A549 (cell line): ENCODE data around the gene ITGAV. TPM values are rescaled to one million over a fixed set of nuclear protein-coding genes. Genes with fewer than 3 reads are reported as not detected.

ENCODE experiments used
- ATAC-seq, 2 experiments: fragments of 200-7000 bp in 1 of 2; fragments of >200 bp in 1 of 2; cut with Nextera tagmentation in 1 of 2; cut with Tn5 transposase in 1 of 2; 3 replicates each; pipeline versions ENCODE4 v1.8.0 to v1.9.1; 2018 to 2020; ENCODE audit warnings: mild to moderate bottlenecking in 1 of 2, moderate library complexity in 1 of 2
- CTCF ChIA-PET: fragments of 300-600 bp; sonication (Branson Sonifier 250); formaldehyde crosslinking; extraction: SDS; loops from one replicate; lab custom pipeline; 2021; ENCODE audit warnings: antibody characterized with exemption, inconsistent platforms; lab: Yijun Ruan, JAX
- POLR2A ChIA-PET: fragments of 350-600 bp; formaldehyde crosslinking; extraction: SDS; loops from one replicate; lab custom pipeline; 2021; ENCODE audit warnings: antibody characterized with exemption, inconsistent platforms; lab: Yijun Ruan, JAX
- DNase-seq, 2 experiments: peaks; one replicate each; pipeline versions ENCODE4 v3.0.0 to v3.0.0-alpha.2; 2011 to 2016; ENCODE audit warnings: low read depth in 1 of 2, low spot score in 1 of 2
- FAIRE-seq: peaks from 2 replicates; lab custom pipeline; 2011; peaks lifted over from hg19 to GRCh38; lab: Jason Lieb, UNC
- H3K27ac ChIP-seq, 2 experiments: fragments of >200 bp; sonication (Bioruptor Twin); formaldehyde crosslinking; 3 replicates each; pipeline ENCODE4 v1.5.1; 2016 to 2017
- H3K4me1 ChIP-seq: fragments of >200 bp; sonication (Bioruptor Twin); formaldehyde crosslinking; 3 replicates; pipeline ENCODE4 v1.6.1; 2016
- H3K4me2 ChIP-seq: fragments of >200 bp; sonication (Bioruptor Twin); formaldehyde crosslinking; 3 replicates; pipeline ENCODE4 v1.6.1; 2016
- H3K4me3 ChIP-seq: fragments of >200 bp; sonication (Bioruptor Twin); formaldehyde crosslinking; 3 replicates; pipeline ENCODE4 v1.5.1; 2016
- H3K9me3 ChIP-seq: fragments of >200 bp; sonication (Bioruptor Twin); formaldehyde crosslinking; 3 replicates; pipeline ENCODE4 v1.6.1; 2016
- ATOH8 ChIP-seq: fragments of 250-450 bp; sonication (Bioruptor Pico); IDR thresholded peaks from 2 replicates; pipeline ENCODE4 v1.5.0; 2020; ENCODE audit warnings: low read depth, mild to moderate bottlenecking, moderate library complexity
- BHLHE40 ChIP-seq: IDR thresholded peaks from 2 replicates; pipeline ENCODE4 v1.6.1; 2012; ENCODE audit warnings: low read depth, low read length, inconsistent platforms
- CEBPB ChIP-seq, 2 experiments: fragments of >200 bp in 1 of 2; sonication (Bioruptor Twin) in 1 of 2; formaldehyde crosslinking in 1 of 2; IDR thresholded peaks; 2 replicates each; pipeline ENCODE4 v1.6.1; 2012 to 2016
- CHD2 ChIP-seq: fragments of 150-350 bp; IDR thresholded peaks from 2 replicates; pipeline ENCODE4 v1.6.1; 2014; ENCODE audit warnings: low read length; ENCODE audit not compliant: partially characterized antibody
- CHD4 ChIP-seq: fragments of 200-600 bp; sonication (generic); IDR thresholded peaks from 2 replicates; pipeline ENCODE4 v1.6.1; 2016; ENCODE audit warnings: antibody characterized with exemption, mild to moderate bottlenecking, borderline replicate concordance
- CTCF ChIP-seq: fragments of >200 bp; sonication (Bioruptor Twin); formaldehyde crosslinking; IDR thresholded peaks from 3 replicates; pipeline ENCODE4 v1.5.1; 2016
- EHF ChIP-seq: fragments of 250-450 bp; sonication (Bioruptor Pico); IDR thresholded peaks from 2 replicates; pipeline ENCODE4 v1.5.0; 2020; ENCODE audit warnings: mild to moderate bottlenecking
- EHMT2 ChIP-seq: fragments of 200-600 bp; sonication (generic); IDR thresholded peaks from 2 replicates; pipeline ENCODE4 v1.6.1; 2016; ENCODE audit warnings: antibody characterized with exemption, low read depth, mild to moderate bottlenecking, moderate library complexity
- FOSL2 ChIP-seq, 2 experiments: fragments of 450-650 bp in 1 of 2; fragments of >200 bp in 1 of 2; sonication (Bioruptor Twin) in 1 of 2; formaldehyde crosslinking; IDR thresholded peaks; 2 replicates each; pipeline versions ENCODE4 v1.5.0 to v1.6.1; 2016 to 2020; ENCODE audit warnings: mild to moderate bottlenecking in 1 of 2, moderate library complexity in 1 of 2
- GATA3 ChIP-seq: IDR thresholded peaks from 2 replicates; pipeline ENCODE4 v1.6.1; 2012; ENCODE audit warnings: borderline replicate concordance
- HEYL ChIP-seq: fragments of 250-450 bp; sonication (Bioruptor Pico); IDR thresholded peaks from 2 replicates; pipeline ENCODE4 v1.8.0; 2021; ENCODE audit warnings: mild to moderate bottlenecking, moderate library complexity
- HOXB13 ChIP-seq: fragments of 250-450 bp; sonication (Bioruptor Pico); IDR thresholded peaks from 2 replicates; pipeline ENCODE4 v1.5.0; 2020; ENCODE audit warnings: low read depth, mild to moderate bottlenecking, moderate library complexity
- JUNB ChIP-seq: fragments of >200 bp; sonication (Bioruptor Twin); formaldehyde crosslinking; IDR thresholded peaks from 2 replicates; pipeline ENCODE4 v1.6.1; 2016
- KDM1A ChIP-seq: fragments of 200-600 bp; sonication (generic); IDR thresholded peaks from 2 replicates; pipeline ENCODE4 v1.6.1; 2016; ENCODE audit warnings: low read depth, mild to moderate bottlenecking
- NFE2L2 ChIP-seq: fragments of 150-350 bp; conservative IDR thresholded peaks from 2 replicates; pipeline ENCODE4 v1.6.1; 2014; ENCODE audit warnings: low read length
- PHF8 ChIP-seq: fragments of 200-600 bp; sonication (generic); IDR thresholded peaks from 2 replicates; pipeline ENCODE4 v1.6.1; 2016; ENCODE audit warnings: low read depth, mild to moderate bottlenecking, antibody characterized with exemption, moderate library complexity, borderline replicate concordance
- RAD21 ChIP-seq, 2 experiments: fragments of >200 bp in 1 of 2; sonication (Bioruptor Twin) in 1 of 2; formaldehyde crosslinking in 1 of 2; IDR thresholded peaks in 1 of 2; conservative IDR thresholded peaks in 1 of 2; 2 replicates in 1 of 2; 3 replicates in 1 of 2; pipeline ENCODE4 v1.6.1; 2012 to 2018; ENCODE audit warnings: inconsistent platforms in 1 of 2
- RFX5 ChIP-seq: fragments of 450-650 bp; IDR thresholded peaks from 2 replicates; pipeline ENCODE4 v1.7.1; 2014; ENCODE audit warnings: antibody characterized with exemption, mild to moderate bottlenecking, moderate library complexity
- RNF2 ChIP-seq: fragments of 200-600 bp; sonication (generic); IDR thresholded peaks from 2 replicates; pipeline ENCODE4 v1.6.1; 2016; ENCODE audit warnings: low read depth, mild to moderate bottlenecking, antibody characterized with exemption, moderate library complexity, borderline replicate concordance
- SMC3 ChIP-seq: fragments of >200 bp; sonication (Bioruptor Twin); formaldehyde crosslinking; IDR thresholded peaks from 3 replicates; pipeline ENCODE4 v1.6.1; 2018; ENCODE audit warnings: inconsistent platforms
- TP53 ChIP-seq: fragments of 250-450 bp; sonication (Bioruptor Pico); IDR thresholded peaks from 2 replicates; pipeline ENCODE4 v1.5.0; 2021; ENCODE audit warnings: mild to moderate bottlenecking, moderate library complexity
- USF2 ChIP-seq: fragments of 450-650 bp; IDR thresholded peaks from 2 replicates; pipeline ENCODE4 v1.6.1; 2014; ENCODE audit warnings: antibody characterized with exemption
- ZC3H11A ChIP-seq: fragments of 450-650 bp; IDR thresholded peaks from 2 replicates; pipeline ENCODE4 v1.6.1; 2014; ENCODE audit warnings: antibody characterized with exemption, mild to moderate bottlenecking
- ZFP36 ChIP-seq: fragments of 450-650 bp; IDR thresholded peaks from 2 replicates; pipeline ENCODE4 v1.6.1; 2014; ENCODE audit warnings: borderline replicate concordance; ENCODE audit not compliant: partially characterized antibody
- ZSCAN20 ChIP-seq: fragments of 250-450 bp; sonication (Bioruptor Pico); IDR thresholded peaks from 2 replicates; pipeline ENCODE4 v1.8.0; 2022; ENCODE audit warnings: mild to moderate bottlenecking, moderate library complexity
- WGBS: methylation state at CpG from one replicate; pipeline ENCODE4 v1.1.6; 2017; ENCODE audit errors: missing lambda C conversion rate; 5-methylcytosine and 5-hydroxymethylcytosine counted together
- polyA plus RNA-seq, 4 experiments: library from polyadenylated mRNA; depleted of rRNA in 3 of 4; stranded (reverse); fragments of >200 nt; fragmentation: RNase III in 1 of 4; extraction: RNeasy Plus Mini Kit Qiagen cat#74134 plus additional on column Dnase treatment in 1 of 4; gene quantifications; 2 replicates in 3 of 4; 3 replicates in 1 of 4; pipeline ENCODE4 v1.2.3, GENCODE V29; 2011 to 2017

Gene ITGAV
- polyA plus RNA-seq, 2 of the 4 experiments (the other 2 are of a cell fraction): 93.3 to 148 TPM

- WGBS: 57% methylated on average over 3 of the region's 3 CpGs
- ChIA-PET CTCF (interaction anchor here (0.9 to 4.7 kb wide), 3 partner anchors 13 to 63 kb away, joined by 3 to 14 read pairs (median 3); partner anchors contain the start of gene ITGAV), POLR2A (interaction anchor here (0.6 to 3.6 kb wide), 3 partner anchors 13 to 1560 kb away, joined by 3 to 41 read pairs (median 3); partner anchors contain the start of gene ITGAV)
- DNase-seq (peak in 1 of 2 experiments; percentile 28), FAIRE-seq (no peak)
- no peaks in the 10 kb centered on the region for H3K9me3 ChIP-seq
- no peak for TF ChIP-seq CTCF
- TF ChIP-seq CHD2: no peak
- TF ChIP-seq HOXB13 (CRISPR knock-in tag): no peak
- TF ChIP-seq EHMT2: no peak
- no peak for TF ChIP-seq PHF8
- no peak for TF ChIP-seq ZFP36
- no peak for TF ChIP-seq JUNB
- TF ChIP-seq KDM1A: no peak
- TF ChIP-seq FOSL2 (IDR thresholded peaks at IDR 0.05): no peak
- no peak for TF ChIP-seq FOSL2 (CRISPR knock-in tag; IDR thresholded peaks at IDR 0.05)
- no peak for TF ChIP-seq RNF2
- no peak for TF ChIP-seq RAD21 (conservative IDR thresholded peaks at IDR 0.05 in 1 of 2, IDR thresholded peaks at IDR 0.05 in 1 of 2)
- TF ChIP-seq RFX5: no peak
- TF ChIP-seq BHLHE40: no peak
- TF ChIP-seq TP53 (CRISPR knock-in tag): no peak
- TF ChIP-seq ZC3H11A: no peak
- no peak for TF ChIP-seq ATOH8
- no peak for TF ChIP-seq HEYL (CRISPR knock-in tag)
- no peak for TF ChIP-seq NFE2L2
- TF ChIP-seq, all 56 proteins: peak for 0
- ATAC-seq: peak in 1 of 2 experiments; percentile 6; a peak in 2 of 6 replicates
- H3K4me1 ChIP-seq: peaks cover 59% of the 10 kb centered on the region
- peak overlapping the region; percentile 80 to 86 for H3K27ac ChIP-seq
- no peak overlapping the region for H3K4me3 ChIP-seq
- H3K4me2 ChIP-seq: peak overlapping the region; percentile 74
Observed at GRCh38 chr2:186576614-186577013, 13.2 kb upstream of the ITGAV start.

GRCh38 chr2:186582698-186583097 is 7.2 kb upstream of the ITGAV start:
- no peak overlapping the region for H3K4me3 ChIP-seq
- H3K27ac ChIP-seq: no peak overlapping the region
- TF ChIP-seq SMC3: no peak
- no peak for TF ChIP-seq PHF8
- TF ChIP-seq CEBPB (IDR thresholded peaks at IDR 0.05): no peak
- no peak for TF ChIP-seq ZSCAN20 (CRISPR knock-in tag)
- TF ChIP-seq CHD4: no peak
- no peak for TF ChIP-seq USF2
- TF ChIP-seq EHF (CRISPR knock-in tag): no peak
- TF ChIP-seq GATA3: no peak
- TF ChIP-seq, all 56 proteins: peak for 0
- FAIRE-seq: no peak
- no peaks in the 10 kb centered on the region for H3K9me3 ChIP-seq
- H3K4me2 ChIP-seq: no peak overlapping the region
- peaks cover 6% of the 10 kb centered on the region; the same call in 2 of the 3 replicates for H3K4me1 ChIP-seq
- ChIA-PET POLR2A (no interaction called here), CTCF (interaction anchor here (0.8 to 1.2 kb wide), 2 partner anchors 44 to 58 kb away, joined by 3 to 4 read pairs; no protein-coding TSS in a partner anchor)
- no peak for DNase-seq
- ATAC-seq: no peak
